OCI-LY1 (cell line): ENCODE data around the gene ANKS3.

ENCODE experiments used
- EZH2 ChIP-seq: fragments of 200-600 bp; sonication (generic), shearing (Covaris generic); IDR thresholded peaks from 2 replicates; pipeline ENCODE4 v1.8.0; 2017; ENCODE audit warnings: borderline replicate concordance, mixed run types, mild to moderate bottlenecking, antibody characterized with exemption, low read length, moderate library complexity, mixed read lengths
- TF ChIP-seq, protein P1 (sequence below): fragments of 200-600 bp; sonication (generic), shearing (Covaris generic); IDR thresholded peaks from 2 replicates; pipeline ENCODE4 v1.5.1; 2017; ENCODE audit warnings: mild to moderate bottlenecking, antibody characterized with exemption, low read length, moderate library complexity, mixed read lengths

- TF ChIP-seq EZH2: no peak
- TF ChIP-seq, protein P1, sequence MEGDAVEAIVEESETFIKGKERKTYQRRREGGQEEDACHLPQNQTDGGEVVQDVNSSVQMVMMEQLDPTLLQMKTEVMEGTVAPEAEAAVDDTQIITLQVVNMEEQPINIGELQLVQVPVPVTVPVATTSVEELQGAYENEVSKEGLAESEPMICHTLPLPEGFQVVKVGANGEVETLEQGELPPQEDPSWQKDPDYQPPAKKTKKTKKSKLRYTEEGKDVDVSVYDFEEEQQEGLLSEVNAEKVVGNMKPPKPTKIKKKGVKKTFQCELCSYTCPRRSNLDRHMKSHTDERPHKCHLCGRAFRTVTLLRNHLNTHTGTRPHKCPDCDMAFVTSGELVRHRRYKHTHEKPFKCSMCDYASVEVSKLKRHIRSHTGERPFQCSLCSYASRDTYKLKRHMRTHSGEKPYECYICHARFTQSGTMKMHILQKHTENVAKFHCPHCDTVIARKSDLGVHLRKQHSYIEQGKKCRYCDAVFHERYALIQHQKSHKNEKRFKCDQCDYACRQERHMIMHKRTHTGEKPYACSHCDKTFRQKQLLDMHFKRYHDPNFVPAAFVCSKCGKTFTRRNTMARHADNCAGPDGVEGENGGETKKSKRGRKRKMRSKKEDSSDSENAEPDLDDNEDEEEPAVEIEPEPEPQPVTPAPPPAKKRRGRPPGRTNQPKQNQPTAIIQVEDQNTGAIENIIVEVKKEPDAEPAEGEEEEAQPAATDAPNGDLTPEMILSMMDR: no peak
Measured at GRCh38 chr16:4663465-4663776, 70.7 kb downstream of the ANKS3 start.
